ENCODE measurements around the gene SMG6.

SMG6 gene

GRCh38 chr17:2070241-2071023 lies 233.2 kb downstream of the SMG6 start:
- DNase-seq, result peak; percentile 95

GRCh38 chr17:2068519-2069051 lies 235.0 kb downstream of the SMG6 start:
- DNase-seq, result no peak

GRCh38 chr17:2068031-2068518 lies 235.5 kb downstream of the SMG6 start:
- no peak for DNase-seq

- no peak for DNase-seq
Measured at GRCh38 chr17:2067608-2068024, 236.0 kb downstream of the SMG6 start.

- no peak for DNase-seq
Measured at GRCh38 chr17:2067048-2067561, 236.5 kb downstream of the SMG6 start.

GRCh38 chr17:2065949-2066400 lies 237.6 kb downstream of the SMG6 start:
- DNase-seq, result no peak

- peak; percentile 67 for DNase-seq
Measured at GRCh38 chr17:2064980-2065785, 238.4 kb downstream of the SMG6 start.

- DNase-seq, result no peak
Measured at GRCh38 chr17:2064520-2064971, 239.0 kb downstream of the SMG6 start.

- DNase-seq, result no peak
Measured at GRCh38 chr17:2064147-2064489, 239.5 kb downstream of the SMG6 start.

- no peak for DNase-seq
Measured at GRCh38 chr17:2063261-2064146, 240.1 kb downstream of the SMG6 start.

- no peak for DNase-seq
Measured at GRCh38 chr17:2062571-2063183, 240.9 kb downstream of the SMG6 start.

GRCh38 chr17:2061441-2061958 lies 242.1 kb downstream of the SMG6 start:
- DNase-seq, result no peak

GRCh38 chr17:2060681-2061440 lies 242.7 kb downstream of the SMG6 start:
- no peak for DNase-seq

GRCh38 chr17:2060385-2060658 lies 243.3 kb downstream of the SMG6 start:
- no peak for DNase-seq

- no peak for DNase-seq
Measured at GRCh38 chr17:2059547-2060384, 243.8 kb downstream of the SMG6 start.

- DNase-seq, result peak; percentile 80
Measured at GRCh38 chr17:2058586-2059546, 244.7 kb downstream of the SMG6 start.

GRCh38 chr17:2057760-2058585 lies 245.6 kb downstream of the SMG6 start:
- DNase-seq, result no peak

GRCh38 chr17:2057175-2057759 lies 246.3 kb downstream of the SMG6 start:
- DNase-seq, result no peak

All from activated CD4-positive, alpha-beta T cell treated with anti-CD3 and anti-CD28 coated beads, Interleukin-2, Interleukin-6, amounts not matched to agents 100 ng/mL and 50 ng/mL, durations not matched to agents 16 hours and 8 hours (primary cell).